Measurements from ENCODE around the gene DYRK1A.

DNA sequence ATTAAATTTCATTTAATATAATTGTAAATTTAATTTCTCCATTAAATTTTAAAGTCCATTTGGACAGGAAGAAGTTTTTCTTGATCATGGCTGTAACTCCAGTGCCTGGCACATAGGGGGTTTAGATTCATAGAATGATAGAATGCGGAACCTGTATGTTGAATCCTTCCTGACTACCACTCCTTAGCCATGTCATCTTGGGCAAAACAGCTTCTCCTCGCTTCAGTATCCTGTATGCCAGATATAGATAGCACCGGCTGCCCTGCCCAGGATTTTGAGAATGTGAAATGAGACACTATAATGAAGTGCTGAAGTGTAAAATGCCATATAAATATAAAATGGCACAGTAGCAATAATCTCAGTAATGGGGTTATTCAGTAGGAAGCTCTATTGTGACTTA, 6.4 kb downstream of the DYRK1A start:
- TF ChIP-seq POLR2A (IDR thresholded peaks at IDR 0.05; ENCODE audit: low read depth) = no peak
- TF ChIP-seq, protein P1, sequence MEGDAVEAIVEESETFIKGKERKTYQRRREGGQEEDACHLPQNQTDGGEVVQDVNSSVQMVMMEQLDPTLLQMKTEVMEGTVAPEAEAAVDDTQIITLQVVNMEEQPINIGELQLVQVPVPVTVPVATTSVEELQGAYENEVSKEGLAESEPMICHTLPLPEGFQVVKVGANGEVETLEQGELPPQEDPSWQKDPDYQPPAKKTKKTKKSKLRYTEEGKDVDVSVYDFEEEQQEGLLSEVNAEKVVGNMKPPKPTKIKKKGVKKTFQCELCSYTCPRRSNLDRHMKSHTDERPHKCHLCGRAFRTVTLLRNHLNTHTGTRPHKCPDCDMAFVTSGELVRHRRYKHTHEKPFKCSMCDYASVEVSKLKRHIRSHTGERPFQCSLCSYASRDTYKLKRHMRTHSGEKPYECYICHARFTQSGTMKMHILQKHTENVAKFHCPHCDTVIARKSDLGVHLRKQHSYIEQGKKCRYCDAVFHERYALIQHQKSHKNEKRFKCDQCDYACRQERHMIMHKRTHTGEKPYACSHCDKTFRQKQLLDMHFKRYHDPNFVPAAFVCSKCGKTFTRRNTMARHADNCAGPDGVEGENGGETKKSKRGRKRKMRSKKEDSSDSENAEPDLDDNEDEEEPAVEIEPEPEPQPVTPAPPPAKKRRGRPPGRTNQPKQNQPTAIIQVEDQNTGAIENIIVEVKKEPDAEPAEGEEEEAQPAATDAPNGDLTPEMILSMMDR (IDR thresholded peaks at IDR 0.05) = no peak
- no peak for TF ChIP-seq EP300 (IDR thresholded peaks at IDR 0.05)

Data from esophagus muscularis mucosa (tissue), 4 donors.